ENCODE results near the gene MTMR3.
A peak's percentile ranks its signal among the peaks of the same experiment; 100 is the strongest.

The MTMR3 gene

GRCh38 chr22:29883775-29884097, 762 bp downstream of the MTMR3 start:
- DNase-seq (ENCODE audit: low read depth): no peak

DNA sequence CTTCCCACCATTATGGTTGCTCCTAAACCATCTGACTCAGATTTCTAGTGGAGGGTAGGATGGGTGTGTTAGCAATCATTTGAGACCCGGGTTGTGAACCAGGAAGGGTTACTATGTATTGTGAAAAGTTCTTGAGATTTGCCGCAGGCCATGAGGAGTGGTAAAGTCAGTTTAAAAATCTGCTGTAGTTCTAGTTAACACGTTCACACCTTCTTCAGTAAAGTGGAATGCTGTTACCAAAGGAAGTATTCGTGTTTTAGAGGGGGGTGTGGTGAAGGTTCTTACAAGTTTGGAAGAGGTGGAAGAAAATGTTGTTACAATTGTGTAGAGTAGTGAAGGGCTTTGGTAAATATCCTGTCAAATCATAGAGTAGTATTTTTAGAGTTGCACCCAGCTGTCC, 2.6 kb downstream of the MTMR3 start:
- H3K4me3 ChIP-seq (ENCODE audit: low read length): no peak overlapping the region
- TF ChIP-seq, protein P1, sequence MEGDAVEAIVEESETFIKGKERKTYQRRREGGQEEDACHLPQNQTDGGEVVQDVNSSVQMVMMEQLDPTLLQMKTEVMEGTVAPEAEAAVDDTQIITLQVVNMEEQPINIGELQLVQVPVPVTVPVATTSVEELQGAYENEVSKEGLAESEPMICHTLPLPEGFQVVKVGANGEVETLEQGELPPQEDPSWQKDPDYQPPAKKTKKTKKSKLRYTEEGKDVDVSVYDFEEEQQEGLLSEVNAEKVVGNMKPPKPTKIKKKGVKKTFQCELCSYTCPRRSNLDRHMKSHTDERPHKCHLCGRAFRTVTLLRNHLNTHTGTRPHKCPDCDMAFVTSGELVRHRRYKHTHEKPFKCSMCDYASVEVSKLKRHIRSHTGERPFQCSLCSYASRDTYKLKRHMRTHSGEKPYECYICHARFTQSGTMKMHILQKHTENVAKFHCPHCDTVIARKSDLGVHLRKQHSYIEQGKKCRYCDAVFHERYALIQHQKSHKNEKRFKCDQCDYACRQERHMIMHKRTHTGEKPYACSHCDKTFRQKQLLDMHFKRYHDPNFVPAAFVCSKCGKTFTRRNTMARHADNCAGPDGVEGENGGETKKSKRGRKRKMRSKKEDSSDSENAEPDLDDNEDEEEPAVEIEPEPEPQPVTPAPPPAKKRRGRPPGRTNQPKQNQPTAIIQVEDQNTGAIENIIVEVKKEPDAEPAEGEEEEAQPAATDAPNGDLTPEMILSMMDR (conservative IDR thresholded peaks at IDR 0.05; ENCODE audit: low read length): no peak
- DNase-seq (ENCODE audit: low read depth): no peak

More at GRCh38 chr22:29883775-29884097, 762 bp downstream of the MTMR3 start:
- peak overlapping the region; percentile 90 for H3K4me3 ChIP-seq (ENCODE audit: low read length)
- TF ChIP-seq, protein P1 (conservative IDR thresholded peaks at IDR 0.05; ENCODE audit: low read length): no peak

DNA sequence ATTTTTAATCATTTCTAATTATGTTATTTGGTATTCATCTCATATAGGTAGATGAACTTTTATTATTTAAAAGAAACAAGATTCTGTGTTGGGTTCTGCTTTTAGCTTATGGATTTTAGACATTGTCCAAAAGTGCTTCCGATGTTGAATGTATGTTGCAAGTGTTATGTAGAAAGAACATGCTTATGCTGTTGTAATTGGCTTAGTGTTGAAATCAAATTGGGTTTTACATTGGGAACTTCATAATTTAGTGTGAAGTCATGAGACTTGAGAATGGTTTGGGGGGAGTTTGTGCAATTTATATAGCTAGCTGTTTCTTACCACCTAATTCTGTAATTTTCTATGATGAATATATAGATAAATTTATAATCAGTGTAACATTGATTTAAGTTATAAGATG, 3.6 kb downstream of the MTMR3 start:
- no peak overlapping the region for H3K4me3 ChIP-seq (ENCODE audit: low read length)
- TF ChIP-seq, protein P1 (conservative IDR thresholded peaks at IDR 0.05; ENCODE audit: low read length): no peak
- DNase-seq (ENCODE audit: low read depth): no peak

DNA sequence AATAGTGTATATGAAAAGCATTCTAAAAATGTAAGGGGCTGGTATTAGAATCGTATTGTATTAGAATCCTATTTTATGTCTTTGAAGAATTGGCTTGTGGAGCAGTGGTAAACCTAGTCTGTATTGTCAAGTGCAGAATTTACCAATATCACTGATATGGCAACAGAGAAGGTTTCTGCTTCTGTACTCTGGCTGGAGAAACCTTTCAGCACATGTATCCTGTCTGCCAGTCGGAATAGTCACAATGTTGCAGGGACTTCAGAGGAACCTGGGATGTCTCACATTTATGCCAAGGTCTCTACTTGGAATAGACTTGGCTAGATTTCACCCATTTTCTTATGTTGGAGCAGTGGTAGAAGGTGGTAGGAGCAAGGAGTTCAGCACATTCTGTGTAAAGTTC, 4.4 kb downstream of the MTMR3 start:
- no peak for DNase-seq (ENCODE audit: low read depth)
- H3K4me3 ChIP-seq (ENCODE audit: low read length): no peak overlapping the region
- TF ChIP-seq, protein P1 (conservative IDR thresholded peaks at IDR 0.05; ENCODE audit: low read length): no peak

- H3K4me3 ChIP-seq (ENCODE audit: low read length): no peak overlapping the region
- no peak for DNase-seq (ENCODE audit: low read depth)
- TF ChIP-seq, protein P1 (conservative IDR thresholded peaks at IDR 0.05; ENCODE audit: low read length): no peak
Observed at GRCh38 chr22:29890760-29891159, 7.8 kb downstream of the MTMR3 start.

- no peak for DNase-seq (ENCODE audit: low read depth)
- H3K4me3 ChIP-seq (ENCODE audit: low read length): no peak overlapping the region
- TF ChIP-seq, protein P1 (conservative IDR thresholded peaks at IDR 0.05; ENCODE audit: low read length): no peak
Observed at GRCh38 chr22:29892315-29893156, 9.6 kb downstream of the MTMR3 start.

DNA sequence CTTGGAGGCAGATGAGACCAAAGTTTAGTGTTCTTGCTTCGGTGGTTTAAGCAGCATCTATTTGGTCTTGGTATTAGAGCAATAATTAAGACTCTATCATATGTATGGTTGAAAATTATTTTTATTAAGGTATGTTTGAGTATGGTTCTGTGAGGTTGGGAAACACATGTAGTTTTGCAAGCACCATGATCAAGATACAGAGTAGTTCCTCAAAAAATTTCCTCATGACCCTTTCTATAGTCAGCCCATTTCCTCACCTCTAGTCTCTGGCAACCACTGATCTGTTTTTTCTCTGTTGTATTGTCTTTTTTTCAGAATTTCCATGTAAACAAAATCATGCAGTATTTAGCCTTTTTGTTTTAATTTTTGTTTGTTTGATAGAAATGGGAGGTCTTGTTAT, 18.4 kb downstream of the MTMR3 start:
- DNase-seq (ENCODE audit: low read depth): no peak
- H3K4me3 ChIP-seq (ENCODE audit: low read length): no peak overlapping the region
- TF ChIP-seq, protein P1 (conservative IDR thresholded peaks at IDR 0.05; ENCODE audit: low read length): no peak

All from AG10803 (cell line).